Astrocyte of the spinal cord (primary cell): Measurements from ENCODE around the gene WNT2B.

Experiments
- DNase-seq: peaks from one replicate; pipeline ENCODE4 v3.0.0; 2011; ENCODE audit warnings: low read depth, low spot score
- H3K4me3 ChIP-seq: 2 replicates; pipeline ENCODE4 v1.5.1; 2011; ENCODE audit warnings: low read depth, mild to moderate bottlenecking, low read length, moderate library complexity
- CTCF ChIP-seq: IDR thresholded peaks from 2 replicates; pipeline ENCODE4 v1.5.1; 2012; ENCODE audit warnings: low read depth, mild to moderate bottlenecking, low read length, inconsistent platforms
- in situ Hi-C: cut with HindIII; loops from 2 replicates; pipeline ENCODE4 v1.10.0; 2017; ENCODE audit warnings: low sequenced_read_pairs

The WNT2B gene

GRCh38 chr1:112508278-112509004 is at the start of gene WNT2B:
Gene WNT2B, plus strand, starts transcription at chr1:112508965. Its CDS starts 298 bp downstream, at chr1:112509263.
- TF ChIP-seq CTCF, result no peak
- H3K4me3 ChIP-seq, result peak within 1 kb of the TSS; percentile 41
- DNase-seq, result no peak
- in situ Hi-C loops, result no loop called here

GRCh38 chr1:112460615-112461014 is 48.1 kb upstream of the WNT2B start:
- in situ Hi-C loops, result no loop called here
- no peak for TF ChIP-seq CTCF
- DNase-seq, result no peak
- H3K4me3 ChIP-seq, result no peak overlapping the region

GRCh38 chr1:112461200-112461871 is 47.4 kb upstream of the WNT2B start:
- DNase-seq, result no peak
- no peak for TF ChIP-seq CTCF
- no peak overlapping the region for H3K4me3 ChIP-seq
- in situ Hi-C loops, result no loop called here

GRCh38 chr1:112462953-112463279 is 45.8 kb upstream of the WNT2B start:
- TF ChIP-seq CTCF, result no peak
- no peak overlapping the region for H3K4me3 ChIP-seq
- DNase-seq, result no peak
- in situ Hi-C loops, result no loop called here

- in situ Hi-C loops, result no loop called here
- no peak for DNase-seq
- TF ChIP-seq CTCF, result no peak
- H3K4me3 ChIP-seq, result no peak overlapping the region
Measured at GRCh38 chr1:112464501-112464900, 44.3 kb upstream of the WNT2B start.

- in situ Hi-C loops, result no loop called here
- peak; percentile 59 for DNase-seq
- TF ChIP-seq CTCF, result no peak
- H3K4me3 ChIP-seq, result no peak overlapping the region
Measured at GRCh38 chr1:112465122-112465521, 43.6 kb upstream of the WNT2B start.
